Breast epithelium (tissue), 4 donors: ENCODE results near the gene SPX. TPM values are rescaled to one million over a fixed set of nuclear protein-coding genes. Genes with fewer than 3 reads are reported as not detected.

Experiments used
- DNase-seq, 2 donors: peaks; one replicate each; pipeline ENCODE4 v3.0.0-alpha.2; 2019; ENCODE audit warnings: low spot score in 2 of 2
- H3K27ac ChIP-seq, 2 donors: fragments of 200-600 bp; sonication (generic) in 1 of 2; one replicate each; pipeline ENCODE4 v1.5.1; 2016 to 2019; ENCODE audit warnings: mild to moderate bottlenecking in 1 of 2
- H3K27me3 ChIP-seq, 2 donors: fragments of 200-600 bp; sonication (generic) in 1 of 2; one replicate each; pipeline versions ENCODE4 v1.5.1 to v1.6.0; 2017 to 2019; ENCODE audit warnings: control low read depth in 1 of 2, mild to moderate bottlenecking in 1 of 2
- H3K36me3 ChIP-seq: fragments of 200-600 bp; one replicate; pipeline ENCODE4 v1.5.1; 2019
- H3K4me1 ChIP-seq, 2 donors: fragments of 200-600 bp; sonication (generic); one replicate each; pipeline ENCODE4 v1.5.1; 2016 to 2019; ENCODE audit warnings: control low read depth in 1 of 2
- H3K4me3 ChIP-seq, 3 donors: fragments of 200-600 bp; sonication (generic); 1 replicate in 2 of 3; 2 replicates in 1 of 3; pipeline ENCODE4 v1.5.1; 2016 to 2019; ENCODE audit warnings: mild to moderate bottlenecking in 3 of 3, moderate library complexity in 2 of 3
- H3K9me3 ChIP-seq, 2 donors: fragments of 200-600 bp; sonication (generic) in 1 of 2; one replicate each; pipeline ENCODE4 v1.5.1; 2016 to 2019; ENCODE audit warnings: control low read depth in 1 of 2
- CTCF ChIP-seq, 3 donors: fragments of 450-650 bp; IDR thresholded peaks; one replicate each; pipeline ENCODE4 v1.5.1; 2016 to 2017; ENCODE audit warnings: antibody characterized with exemption in 3 of 3, mild to moderate bottlenecking in 3 of 3, moderate library complexity in 3 of 3
- POLR2A ChIP-seq: fragments of 450-650 bp; IDR thresholded peaks from one replicate; pipeline ENCODE4 v1.6.1; 2016; ENCODE audit warnings: antibody characterized with exemption, mild to moderate bottlenecking, moderate library complexity
- POLR2AphosphoS5 ChIP-seq, 3 donors: sonication (generic); formaldehyde crosslinking; IDR thresholded peaks; one replicate each; pipeline ENCODE4 v1.6.1; 2017; ENCODE audit warnings: antibody characterized with exemption in 3 of 3
- intact Hi-C: fragments of 100-400 bp; cut with DNase I; formaldehyde crosslinking; loops from one replicate; pipeline ENCODE4 v1.15.1; 2023; ENCODE audit warnings: low total_unique reads
- total RNA-seq, 3 donors: library from RNA; depleted of rRNA; stranded (reverse); fragments of >200 nt; gene quantifications; one replicate each; pipeline ENCODE4 v1.1.0, GENCODE V29; 2016

Gene SPX
- total RNA-seq, 3 donors from 2014 or later = 1.0 to 84.3 (median 1.3) TPM

GRCh38 chr12:21566223-21566906 is 40.3 kb downstream of the SPX start:
- DNase-seq = no peak
- intact Hi-C loops = no loop called here
- H3K27me3 ChIP-seq = no peaks in the 10 kb centered on the region
- no peaks in the 10 kb centered on the region for H3K4me1 ChIP-seq
- no peaks in the 10 kb centered on the region for H3K9me3 ChIP-seq
- no peak overlapping the region for H3K4me3 ChIP-seq
- H3K27ac ChIP-seq = no peak overlapping the region
- H3K36me3 ChIP-seq = no peaks in the 10 kb centered on the region
- no peak for TF ChIP-seq POLR2A
- TF ChIP-seq CTCF (IDR thresholded peaks at IDR 0.05) = no peak
- TF ChIP-seq POLR2AphosphoS5 (IDR thresholded peaks at IDR 0.05) = no peak

DNA sequence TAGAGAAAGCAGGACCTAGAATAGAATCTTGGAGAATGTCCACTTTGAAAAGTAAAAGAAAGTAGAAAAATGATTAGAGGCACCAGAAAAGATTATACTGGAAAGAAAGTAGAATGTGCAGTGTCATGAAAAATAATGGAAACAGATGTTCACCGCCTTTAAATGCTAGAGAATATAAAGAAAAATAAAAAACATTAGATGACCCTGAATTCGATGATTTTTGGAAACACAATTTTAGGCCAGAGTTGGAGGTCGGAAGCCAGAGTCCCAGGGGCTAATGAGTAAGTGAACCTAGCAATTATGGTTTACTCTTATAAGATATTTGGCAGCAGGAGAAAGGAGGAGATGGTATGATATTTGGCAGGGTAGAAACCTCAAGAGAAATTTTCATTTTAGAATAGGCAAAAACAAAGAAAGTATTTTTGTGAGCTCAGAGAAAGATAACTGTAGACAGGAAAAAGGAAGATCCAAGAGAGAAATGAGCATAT is 40.9 kb downstream of the SPX start:
- intact Hi-C loops = no loop called here
- Histone ChIP-seq H3K9me3 (no peaks in the 10 kb centered on the region), H3K27ac (no peak overlapping the region), H3K36me3 (no peaks in the 10 kb centered on the region), H3K4me1 (no peaks in the 10 kb centered on the region), H3K27me3 (no peaks in the 10 kb centered on the region), H3K4me3 (no peak overlapping the region)
- no peak for TF ChIP-seq CTCF (IDR thresholded peaks at IDR 0.05)
- TF ChIP-seq POLR2AphosphoS5 (IDR thresholded peaks at IDR 0.05) = no peak
- no peak for TF ChIP-seq POLR2A
- DNase-seq = no peak

GRCh38 chr12:21568115-21568514 is 42.0 kb downstream of the SPX start:
- Histone ChIP-seq H3K36me3 (no peaks in the 10 kb centered on the region), H3K27me3 (no peaks in the 10 kb centered on the region), H3K9me3 (no peaks in the 10 kb centered on the region), H3K27ac (no peak overlapping the region), H3K4me3 (no peak overlapping the region), H3K4me1 (no peaks in the 10 kb centered on the region)
- no peak for DNase-seq
- TF ChIP-seq POLR2A (no peak), CTCF (IDR thresholded peaks at IDR 0.05) (no peak), POLR2AphosphoS5 (IDR thresholded peaks at IDR 0.05) (no peak)
- intact Hi-C loops = no loop called here

DNA sequence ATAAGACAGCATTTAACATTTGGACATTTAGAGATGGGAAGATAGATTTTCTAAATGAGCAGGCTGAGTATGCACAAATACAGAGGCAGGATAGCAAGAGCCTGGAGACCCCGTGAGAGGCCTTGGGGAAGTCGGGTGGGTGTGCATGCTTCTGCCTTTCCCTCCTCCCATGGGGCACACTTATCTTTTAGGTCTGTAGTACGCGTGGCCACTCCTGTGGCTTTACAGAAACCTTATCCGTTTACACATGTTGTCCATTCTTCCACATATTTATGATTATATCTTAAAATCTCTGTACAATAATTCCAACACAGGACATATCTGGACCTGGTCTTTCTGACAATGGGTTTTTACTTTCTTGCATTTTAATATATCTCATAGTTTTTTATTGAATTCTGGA is 45.0 kb downstream of the SPX start:
- H3K27me3 ChIP-seq = no peaks in the 10 kb centered on the region
- H3K36me3 ChIP-seq = no peaks in the 10 kb centered on the region
- TF ChIP-seq CTCF (IDR thresholded peaks at IDR 0.05) (no peak), POLR2A (no peak), POLR2AphosphoS5 (IDR thresholded peaks at IDR 0.05) (no peak)
- no peak for DNase-seq
- no peak overlapping the region for H3K27ac ChIP-seq
- H3K4me1 ChIP-seq = no peaks in the 10 kb centered on the region
- H3K4me3 ChIP-seq = no peak overlapping the region
- intact Hi-C loops = no loop called here
- no peaks in the 10 kb centered on the region for H3K9me3 ChIP-seq

DNA sequence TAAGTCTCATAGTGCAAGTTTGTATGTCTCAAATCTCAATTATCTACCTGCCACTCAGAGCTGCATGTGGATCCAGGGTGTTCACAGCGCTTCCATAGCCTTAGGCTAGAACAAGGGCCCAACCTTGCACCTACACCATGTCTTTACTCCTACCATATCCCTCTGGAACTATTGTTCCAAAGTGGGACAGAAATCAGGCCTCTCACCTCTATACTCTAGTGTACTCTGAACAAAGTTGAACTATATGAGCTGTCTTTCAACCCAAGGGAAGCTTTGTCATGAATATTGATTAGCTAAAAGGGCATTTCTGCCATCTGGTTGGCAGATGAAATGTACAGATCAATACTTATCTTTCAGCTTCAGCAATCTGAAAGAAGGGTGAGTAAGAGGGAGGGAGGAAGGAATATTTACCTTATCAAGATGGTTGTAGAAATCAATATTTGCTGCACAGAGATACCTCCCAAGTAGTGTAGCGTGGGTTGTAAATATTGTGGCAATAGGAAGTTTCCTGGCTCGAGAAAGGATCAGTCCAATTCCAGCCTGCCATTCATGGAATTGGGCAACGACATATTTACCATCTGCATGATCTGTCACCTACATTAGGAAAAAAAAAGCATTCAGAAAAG is 47.8 kb downstream of the SPX start:
- intact Hi-C loops = no loop called here
- H3K4me3 ChIP-seq = no peak overlapping the region
- no peaks in the 10 kb centered on the region for H3K36me3 ChIP-seq
- no peaks in the 10 kb centered on the region for H3K27me3 ChIP-seq
- H3K27ac ChIP-seq = no peak overlapping the region
- H3K9me3 ChIP-seq = no peaks in the 10 kb centered on the region
- DNase-seq = no peak
- no peak for TF ChIP-seq CTCF (IDR thresholded peaks at IDR 0.05)
- TF ChIP-seq POLR2A = no peak
- TF ChIP-seq POLR2AphosphoS5 (IDR thresholded peaks at IDR 0.05) = no peak
- H3K4me1 ChIP-seq = no peaks in the 10 kb centered on the region
